Kidney (tissue), 14 donors: ENCODE measurements around the gene ATXN7L1. TPM values are rescaled to one million over a fixed set of nuclear protein-coding genes. Genes with fewer than 3 reads are reported as not detected.

Experiments
- DNase-seq, 5 donors: peaks; one replicate each; pipeline ENCODE4 v3.0.0-alpha.2; 2013 to 2020
- FAIRE-seq: peaks from 2 replicates; lab custom pipeline; 2012; peaks lifted over from hg19 to GRCh38; lab: Jason Lieb, UNC
- H3K27ac ChIP-seq, 2 donors: one replicate each; pipeline ENCODE4 v1.7.0; 2013; ENCODE audit warnings: low read depth in 2 of 2, low read length in 2 of 2, inconsistent platforms in 1 of 2
- H3K27me3 ChIP-seq: one replicate; pipeline ENCODE4 v1.7.1; 2013; ENCODE audit warnings: low read length, inconsistent platforms; ENCODE audit not compliant: control insufficient read depth, insufficient read depth
- H3K36me3 ChIP-seq, 3 donors: one replicate each; pipeline versions ENCODE4 v1.7.0 to v1.7.1; 2013; ENCODE audit warnings: low read length in 3 of 3, control low read depth in 1 of 3, inconsistent platforms in 1 of 3; ENCODE audit not compliant: insufficient read depth in 3 of 3, control insufficient read depth in 2 of 3
- H3K4me1 ChIP-seq, 3 donors: one replicate each; pipeline versions ENCODE4 v1.7.0 to v1.7.1; 2013; ENCODE audit warnings: low read length in 3 of 3, inconsistent platforms in 1 of 3, low read depth in 1 of 3; ENCODE audit not compliant: control insufficient read depth in 2 of 3, insufficient read depth in 2 of 3
- H3K4me3 ChIP-seq, 3 donors: one replicate each; pipeline versions ENCODE4 v1.7.0 to v1.8.1; 2013; ENCODE audit warnings: low read length in 3 of 3, control low read depth in 1 of 3, inconsistent platforms in 1 of 3
- H3K9ac ChIP-seq, 3 donors: one replicate each; pipeline versions ENCODE4 v1.7.0 to v1.7.1; 2013; ENCODE audit warnings: low read length in 3 of 3, control low read depth in 1 of 3, inconsistent platforms in 1 of 3
- H3K9me3 ChIP-seq, 3 donors: one replicate each; pipeline versions ENCODE4 v1.7.0 to v1.7.1; 2013; ENCODE audit warnings: low read length in 3 of 3, control low read depth in 1 of 3, inconsistent platforms in 1 of 3; ENCODE audit not compliant: control insufficient read depth in 2 of 3, insufficient read depth in 1 of 3
- CTCF ChIP-seq: IDR thresholded peaks from 3 replicates; pipeline ENCODE4 v1.5.1; 2012; ENCODE audit warnings: mild to moderate bottlenecking, moderate library complexity, borderline replicate concordance; ENCODE audit not compliant: insufficient read depth; ENCODE audit errors: extremely low read depth
- intact Hi-C: fragments of 100-400 bp; cut with DNase I; formaldehyde crosslinking; loops from one replicate; pipeline ENCODE4 v1.11.1; 2022
- polyA plus RNA-seq: library from polyadenylated mRNA; stranded (reverse); fragments of 350-450 nt; fragmentation: Illumina TruSeq; extraction: RNeasy Lipid Tissue Mini Kit (QIAGEN cat#74804); gene quantifications from one replicate; pipeline ENCODE4 v1.2.3, GENCODE V29; 2014; ENCODE audit warnings: low read depth, low replicate concordance; ENCODE audit not compliant: insufficient read depth
- total RNA-seq: library from RNA; stranded (reverse); fragmentation: NEBNext Ultra II Directional; extraction: Animal tissue kit (Norgen Biotek cat#: 25700); gene quantifications from one replicate; pipeline ENCODE4 v1.2.1, GENCODE V29; 2021
- donor health status: control.
- donor health status: control.
- donor health status: control.
- donor health status: control.
- donor health status: control.
- donor health status: DM: yes; HTN: yes; CAD: no.
- donor health status: Normal renal cell carcinoma (clear cell type).

The ATXN7L1 gene
- total and polyA plus RNA-seq, 2 donors from 2014 or later: 12.5 to 18.5 TPM

GRCh38 chr7:105831824-105832535, 44.4 kb downstream of the ATXN7L1 start:
- TF ChIP-seq CTCF: no peak
- Histone ChIP-seq H3K4me1 (no peaks in the 10 kb centered on the region), H3K27me3 (no peaks in the 10 kb centered on the region), H3K27ac (no peak overlapping the region), H3K9ac (no peak overlapping the region), H3K36me3 (no peaks in the 10 kb centered on the region), H3K4me3 (no peak overlapping the region), H3K9me3 (no peaks in the 10 kb centered on the region)
- FAIRE-seq (no peak), DNase-seq (no peak)
- intact Hi-C loops: no loop called here

- intact Hi-C loops: no loop called here
- FAIRE-seq: no peak
- H3K27me3 ChIP-seq: no peaks in the 10 kb centered on the region
- no peaks in the 10 kb centered on the region for H3K36me3 ChIP-seq
- TF ChIP-seq CTCF: no peak
- H3K4me1 ChIP-seq: no peaks in the 10 kb centered on the region
- no peaks in the 10 kb centered on the region for H3K9me3 ChIP-seq
- H3K4me3 ChIP-seq: no peak overlapping the region
- no peak overlapping the region for H3K27ac ChIP-seq
- no peak overlapping the region for H3K9ac ChIP-seq
- DNase-seq: no peak
Observed at GRCh38 chr7:105831302-105831620, 45.1 kb downstream of the ATXN7L1 start.

GRCh38 chr7:105830405-105831301, 45.7 kb downstream of the ATXN7L1 start:
- FAIRE-seq (no peak), DNase-seq (peak in 2 of 5 donors; percentile 69)
- intact Hi-C loops: no loop called here
- Histone ChIP-seq H3K36me3 (no peaks in the 10 kb centered on the region), H3K27me3 (no peaks in the 10 kb centered on the region), H3K9me3 (no peaks in the 10 kb centered on the region), H3K9ac (no peak overlapping the region), H3K27ac (no peak overlapping the region), H3K4me1 (no peaks in the 10 kb centered on the region), H3K4me3 (no peak overlapping the region)
- no peak for TF ChIP-seq CTCF
